Measurements from ENCODE around the gene IL22RA2. TPM values are rescaled to one million over a fixed set of nuclear protein-coding genes. Genes with fewer than 3 reads are reported as not detected.
"Not testable (repeated sequence)": the region's sequence is repeated elsewhere in the genome, so short reads cannot be mapped to it uniquely, and the experiment has no call there.

The IL22RA2 gene
- total RNA-seq, 1 donor from 2014 or later, result not detected

GRCh38 chr6:137126875-137127485, 46.5 kb downstream of the IL22RA2 start:
- no peak for DNase-seq (ENCODE audit: extremely low read depth, low read depth, low spot score)

- no peak for DNase-seq (ENCODE audit: extremely low read depth, low read depth, low spot score)
Measured at GRCh38 chr6:137123078-137123477, 50.4 kb downstream of the IL22RA2 start.

- DNase-seq (ENCODE audit: extremely low read depth, low read depth, low spot score), result no peak
Measured at GRCh38 chr6:137122612-137123011, 50.8 kb downstream of the IL22RA2 start.

GRCh38 chr6:137121401-137121997, 51.9 kb downstream of the IL22RA2 start:
- no peak for DNase-seq (ENCODE audit: extremely low read depth, low read depth, low spot score)

- no peak for DNase-seq (ENCODE audit: extremely low read depth, low read depth, low spot score)
Measured at GRCh38 chr6:137120748-137121147, 52.7 kb downstream of the IL22RA2 start.

- no peak for DNase-seq (ENCODE audit: extremely low read depth, low read depth, low spot score)
Measured at GRCh38 chr6:137119196-137120104, 54.0 kb downstream of the IL22RA2 start.

- no peak for DNase-seq (ENCODE audit: extremely low read depth, low read depth, low spot score)
Measured at GRCh38 chr6:137117581-137117980, 55.9 kb downstream of the IL22RA2 start.

- no peak for DNase-seq (ENCODE audit: extremely low read depth, low read depth, low spot score)
Measured at GRCh38 chr6:137116807-137117206, 56.6 kb downstream of the IL22RA2 start.

- no peak for DNase-seq (ENCODE audit: extremely low read depth, low read depth, low spot score)
Measured at GRCh38 chr6:137115658-137116057, 57.8 kb downstream of the IL22RA2 start.

- no peak for DNase-seq (ENCODE audit: extremely low read depth, low read depth, low spot score)
Measured at GRCh38 chr6:137112067-137112355, 61.4 kb downstream of the IL22RA2 start.

GRCh38 chr6:137111296-137112066, 62.0 kb downstream of the IL22RA2 start:
- DNase-seq (ENCODE audit: extremely low read depth, low read depth, low spot score), result no peak

GRCh38 chr6:137107767-137108105, 65.7 kb downstream of the IL22RA2 start:
- no peak for DNase-seq (ENCODE audit: extremely low read depth, low read depth, low spot score)

GRCh38 chr6:137107047-137107766, 66.2 kb downstream of the IL22RA2 start:
- not testable (repeated sequence) for DNase-seq (ENCODE audit: extremely low read depth, low read depth, low spot score)

GRCh38 chr6:137106183-137106582, 67.3 kb downstream of the IL22RA2 start:
- DNase-seq (ENCODE audit: extremely low read depth, low read depth, low spot score), result no peak

GRCh38 chr6:137105375-137105774, 68.1 kb downstream of the IL22RA2 start:
- no peak for DNase-seq (ENCODE audit: extremely low read depth, low read depth, low spot score)

GRCh38 chr6:137104926-137105325, 68.5 kb downstream of the IL22RA2 start:
- DNase-seq (ENCODE audit: extremely low read depth, low read depth, low spot score), result no peak

- DNase-seq (ENCODE audit: extremely low read depth, low read depth, low spot score), result no peak
Measured at GRCh38 chr6:137102851-137103492, 70.5 kb downstream of the IL22RA2 start.

GRCh38 chr6:137102050-137102848, 71.2 kb downstream of the IL22RA2 start:
- no peak for DNase-seq (ENCODE audit: extremely low read depth, low read depth, low spot score)

- DNase-seq (ENCODE audit: extremely low read depth, low read depth, low spot score), result no peak
Measured at GRCh38 chr6:137099689-137100403, 73.6 kb downstream of the IL22RA2 start.

Data from glomerular endothelial cell (primary cell).